SU-DHL-6 (cell line): ENCODE measurements around the gene ITPK1.

ENCODE experiments used
- H2AFZ ChIP-seq: fragments of 200-600 bp; sonication (generic); 2 replicates; pipeline ENCODE4 v1.6.1; 2014; ENCODE audit warnings: low read depth, mild to moderate bottlenecking, moderate library complexity, mixed read lengths, antibody characterized with exemption, low read length; ENCODE audit not compliant: severe bottlenecking
- H3F3A ChIP-seq: fragments of 200-600 bp; shearing (Covaris generic); 2 replicates; pipeline ENCODE4 v1.6.0; 2016; ENCODE audit warnings: antibody characterized with exemption, mild to moderate bottlenecking; ENCODE audit not compliant: insufficient read depth
- H3K27ac ChIP-seq: fragments of 200-600 bp; sonication (generic); 2 replicates; pipeline ENCODE4 v1.5.1; 2016; ENCODE audit warnings: low read depth, mild to moderate bottlenecking, low read length, moderate library complexity, mixed read lengths
- H3K27me3 ChIP-seq: fragments of 200-600 bp; sonication (generic), shearing (Covaris generic); 2 replicates; pipeline ENCODE4 v1.6.0; 2014; ENCODE audit warnings: mild to moderate bottlenecking, low read length
- H3K36me3 ChIP-seq: fragments of 200-600 bp; sonication (generic); 2 replicates; pipeline ENCODE4 v1.6.1; 2014; ENCODE audit warnings: mild to moderate bottlenecking, low read length, mixed read lengths
- H3K4me2 ChIP-seq: fragments of 300-600, 200-600 bp; shearing (Covaris generic), sonication (generic); 2 replicates; pipeline ENCODE4 v1.6.0; 2014; ENCODE audit warnings: low read length, low read depth, mild to moderate bottlenecking; ENCODE audit not compliant: poor library complexity, severe bottlenecking
- H3K4me3 ChIP-seq: fragments of 200-600 bp; sonication (generic); 2 replicates; pipeline ENCODE4 v1.5.1; 2014; ENCODE audit warnings: antibody characterized with exemption, low read length, mild to moderate bottlenecking, mixed read lengths; ENCODE audit not compliant: insufficient read depth, poor library complexity, severe bottlenecking
- H3K79me2 ChIP-seq: fragments of 200-600 bp; sonication (generic); 2 replicates; pipeline ENCODE4 v1.6.1; 2014; ENCODE audit warnings: mild to moderate bottlenecking, low read length, moderate library complexity; ENCODE audit not compliant: insufficient read depth
- H3K9ac ChIP-seq: fragments of 200-600 bp; sonication (generic); 2 replicates; pipeline ENCODE4 v1.7.0; 2014; ENCODE audit warnings: mild to moderate bottlenecking, low read length
- H3K9me2 ChIP-seq: fragments of 200-600 bp; sonication (generic); replicated peaks from 2 replicates; pipeline ENCODE4 v1.6.1; 2014; ENCODE audit warnings: low read length; ENCODE audit not compliant: insufficient read depth
- H3K9me3 ChIP-seq: fragments of 200-600 bp; sonication (generic); 2 replicates; pipeline ENCODE4 v1.6.1; 2014; ENCODE audit warnings: low read length, mixed read lengths; ENCODE audit not compliant: insufficient read depth
- H4K20me1 ChIP-seq: fragments of 200-600 bp; sonication (generic); 2 replicates; pipeline ENCODE4 v1.6.1; 2014; ENCODE audit warnings: low read depth, mild to moderate bottlenecking, antibody characterized with exemption, low read length, moderate library complexity, mixed read lengths
- EZH2phosphoT487 ChIP-seq: fragments of 200-600 bp; sonication (generic), shearing (Covaris generic); conservative IDR thresholded peaks from 2 replicates; pipeline ENCODE4 v1.6.1; 2018; ENCODE audit warnings: mild to moderate bottlenecking, antibody characterized with exemption, low read length, moderate library complexity, mixed read lengths
- TF ChIP-seq, protein P1 (sequence below): fragments of 200-600 bp; sonication (generic); IDR thresholded peaks from one replicate; pipeline ENCODE4 v1.5.1; 2017; ENCODE audit warnings: antibody characterized with exemption, mild to moderate bottlenecking, low read length, moderate library complexity; ENCODE audit not compliant: insufficient read depth, poor library complexity, severe bottlenecking

The ITPK1 gene

DNA sequence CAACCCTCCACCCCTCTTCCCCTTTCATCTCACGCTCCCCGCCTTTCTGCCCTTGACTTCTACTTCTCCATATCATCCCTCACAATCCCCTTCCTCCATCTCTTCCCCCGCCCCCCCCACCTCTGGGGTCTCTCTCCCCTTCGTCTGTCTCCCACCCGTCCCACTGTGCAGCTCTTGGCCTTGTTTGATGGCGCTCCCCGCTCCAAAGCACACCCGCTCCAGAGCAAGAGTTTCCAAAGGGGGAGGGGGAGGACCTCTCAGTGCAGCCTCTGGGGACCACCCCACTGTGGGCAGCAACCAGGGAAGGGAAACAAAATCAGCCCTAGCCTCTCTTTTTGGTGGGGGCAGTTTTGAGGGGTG, 192.0 kb downstream of the ITPK1 start:
- Histone ChIP-seq H3K4me3 (no peak overlapping the region), H3K9me3 (no peaks in the 10 kb centered on the region), H3K36me3 (no peaks in the 10 kb centered on the region), H3F3A (no peaks in the 10 kb centered on the region), H3K4me2 (peak overlapping the region; percentile 6), H4K20me1 (no peaks in the 10 kb centered on the region), H3K27me3 (no peaks in the 10 kb centered on the region), H3K79me2 (no peaks in the 10 kb centered on the region), H3K27ac (no peak overlapping the region), H2AFZ (no peak overlapping the region), H3K9ac (no peak overlapping the region), H3K9me2 (no peaks in the 10 kb centered on the region)
- no peak for TF ChIP-seq EZH2phosphoT487
- TF ChIP-seq, protein P1, sequence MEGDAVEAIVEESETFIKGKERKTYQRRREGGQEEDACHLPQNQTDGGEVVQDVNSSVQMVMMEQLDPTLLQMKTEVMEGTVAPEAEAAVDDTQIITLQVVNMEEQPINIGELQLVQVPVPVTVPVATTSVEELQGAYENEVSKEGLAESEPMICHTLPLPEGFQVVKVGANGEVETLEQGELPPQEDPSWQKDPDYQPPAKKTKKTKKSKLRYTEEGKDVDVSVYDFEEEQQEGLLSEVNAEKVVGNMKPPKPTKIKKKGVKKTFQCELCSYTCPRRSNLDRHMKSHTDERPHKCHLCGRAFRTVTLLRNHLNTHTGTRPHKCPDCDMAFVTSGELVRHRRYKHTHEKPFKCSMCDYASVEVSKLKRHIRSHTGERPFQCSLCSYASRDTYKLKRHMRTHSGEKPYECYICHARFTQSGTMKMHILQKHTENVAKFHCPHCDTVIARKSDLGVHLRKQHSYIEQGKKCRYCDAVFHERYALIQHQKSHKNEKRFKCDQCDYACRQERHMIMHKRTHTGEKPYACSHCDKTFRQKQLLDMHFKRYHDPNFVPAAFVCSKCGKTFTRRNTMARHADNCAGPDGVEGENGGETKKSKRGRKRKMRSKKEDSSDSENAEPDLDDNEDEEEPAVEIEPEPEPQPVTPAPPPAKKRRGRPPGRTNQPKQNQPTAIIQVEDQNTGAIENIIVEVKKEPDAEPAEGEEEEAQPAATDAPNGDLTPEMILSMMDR: no peak

DNA sequence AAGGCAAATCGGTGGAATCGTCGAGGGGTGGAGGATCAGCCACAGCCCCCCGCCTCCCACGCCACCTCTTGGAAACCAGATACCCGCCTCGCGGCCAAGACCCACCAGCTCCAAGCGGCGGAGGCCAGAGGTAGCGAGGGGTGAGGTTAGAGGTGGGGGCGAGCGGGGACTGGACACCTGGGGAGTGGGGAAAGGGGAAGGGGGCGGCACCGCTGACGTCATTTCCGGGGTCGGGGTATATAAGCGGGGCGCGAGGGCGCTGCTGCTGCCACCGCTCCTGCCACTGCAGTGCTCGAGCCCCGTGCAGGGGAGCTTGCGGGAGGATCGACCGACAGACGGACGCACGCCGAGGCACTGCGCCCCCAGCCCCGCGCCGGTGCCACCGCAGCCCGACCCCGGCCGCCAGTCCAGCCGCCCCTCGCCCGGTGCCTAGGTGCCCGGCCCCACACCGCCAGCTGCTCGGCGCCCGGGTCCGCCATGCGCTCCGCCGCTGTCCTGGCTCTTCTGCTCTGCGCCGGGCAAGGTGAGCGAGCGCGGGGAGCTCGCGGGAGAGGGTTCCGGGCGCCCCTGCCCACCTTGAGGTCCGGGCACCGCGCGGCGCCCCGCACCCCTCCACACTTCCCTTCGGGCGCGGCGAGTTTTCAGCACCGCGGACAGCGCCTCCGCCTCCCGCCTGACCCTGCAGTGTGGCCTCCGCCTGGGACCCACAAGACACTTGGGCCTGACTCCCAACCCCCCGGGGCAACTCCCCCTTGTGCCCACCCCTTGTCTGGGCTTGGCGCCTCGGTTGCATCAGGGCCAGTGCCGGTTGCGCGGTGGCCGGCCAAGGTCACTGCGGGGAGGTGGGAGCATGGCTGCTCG, 192.6 kb downstream of the ITPK1 start, which contains the start of gene CHGA:
TSS of gene CHGA (plus strand) at position 268 of the 861 bp plus-strand sequence. CDS start at position 478, 210 bp downstream.
- Histone ChIP-seq H3K4me3 (no peak within 1 kb of the TSS), H3K4me2 (peak within 1 kb of the TSS; percentile 6), H3K27ac (no peak within 1 kb of the TSS), H3K27me3 (no peaks in the 10 kb centered on the region), H3K36me3 (no peaks in the 10 kb centered on the region), H3K9me2 (no peaks in the 10 kb centered on the region), H3K9ac (no peak within 1 kb of the TSS), H4K20me1 (no peaks in the 10 kb centered on the region), H3K9me3 (no peaks in the 10 kb centered on the region), H3F3A (no peaks in the 10 kb centered on the region), H3K79me2 (no peaks in the 10 kb centered on the region), H2AFZ (no peak within 1 kb of the TSS)
- no peak for TF ChIP-seq EZH2phosphoT487
- TF ChIP-seq, protein P1: no peak

DNA sequence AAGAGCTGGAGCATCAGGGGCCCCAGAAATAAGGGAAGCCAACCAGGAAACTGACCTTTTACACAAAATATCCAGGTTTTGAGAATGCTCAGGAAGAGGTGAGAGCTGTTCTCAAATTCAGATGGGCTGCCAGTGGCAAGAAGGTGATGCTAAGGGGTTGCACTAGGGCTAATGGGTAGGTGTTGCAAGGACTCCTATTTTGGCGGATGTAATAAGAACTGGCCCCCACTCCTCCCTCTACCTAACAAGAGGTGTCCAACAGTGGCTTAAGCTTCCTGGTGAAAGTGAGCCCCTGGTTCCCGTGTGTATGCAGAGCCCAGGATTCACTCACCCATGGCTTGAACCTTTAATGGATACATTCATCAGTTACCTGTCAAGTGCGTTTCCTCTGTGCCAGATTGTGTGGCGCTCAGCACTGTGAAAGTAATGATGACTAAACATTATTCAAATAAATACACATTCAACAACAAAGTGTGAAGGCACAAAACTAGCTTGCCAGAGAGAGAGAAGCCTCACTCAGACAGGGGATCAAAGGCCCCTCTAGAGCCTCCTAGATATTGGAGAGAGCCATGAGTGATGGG, 193.5 kb downstream of the ITPK1 start:
- Histone ChIP-seq H3F3A (no peaks in the 10 kb centered on the region), H3K79me2 (no peaks in the 10 kb centered on the region), H3K9me2 (no peaks in the 10 kb centered on the region), H3K9me3 (no peaks in the 10 kb centered on the region), H2AFZ (no peak overlapping the region), H3K9ac (no peak overlapping the region), H3K36me3 (no peaks in the 10 kb centered on the region), H3K4me2 (no peak overlapping the region), H3K27ac (no peak overlapping the region), H3K4me3 (no peak overlapping the region), H4K20me1 (no peaks in the 10 kb centered on the region), H3K27me3 (no peaks in the 10 kb centered on the region)
- TF ChIP-seq, protein P1: no peak
- TF ChIP-seq EZH2phosphoT487: no peak
